Colonic mucosa (tissue), 4 donors: ENCODE measurements around the gene TXNDC8. TPM values are rescaled to one million over a fixed set of nuclear protein-coding genes. Genes with fewer than 3 reads are reported as not detected.

Source experiments
- DNase-seq: peaks from one replicate; pipeline ENCODE4 v3.0.0-alpha.2; 2020
- H3K27ac ChIP-seq: fragments of 200-600 bp; one replicate; pipeline ENCODE4 v1.8.0; 2021
- H3K27me3 ChIP-seq: fragments of 200-600 bp; one replicate; pipeline ENCODE4 v1.8.0; 2021
- H3K36me3 ChIP-seq: fragments of 200-600 bp; one replicate; pipeline ENCODE4 v1.8.0; 2021
- H3K4me1 ChIP-seq: fragments of 200-600 bp; one replicate; pipeline ENCODE4 v1.8.0; 2021; ENCODE audit warnings: mild to moderate bottlenecking
- H3K4me3 ChIP-seq: fragments of 200-600 bp; one replicate; pipeline ENCODE4 v1.8.0; 2021
- H3K9ac ChIP-seq, 2 donors: one replicate each; pipeline ENCODE4 v1.7.0; 2013; ENCODE audit warnings: control low read depth in 2 of 2, low read depth in 2 of 2, low read length in 2 of 2
- H3K9me3 ChIP-seq: fragments of 200-600 bp; one replicate; pipeline ENCODE4 v1.8.0; 2021
- CTCF ChIP-seq: fragments of 200-600 bp; IDR thresholded peaks from one replicate; pipeline ENCODE4 v1.8.0; 2022; ENCODE audit warnings: antibody characterized with exemption, mild to moderate bottlenecking
- intact Hi-C: fragments of 100-400 bp; cut with DNase I; formaldehyde crosslinking; loops from one replicate; pipeline ENCODE4 v1.14.1; 2022
- total RNA-seq, 2 donors: library from RNA; stranded (reverse); fragmentation: NEBNext Ultra II Directional in 1 of 2; extraction: Animal tissue kit (Norgen Biotek cat#: 25700) in 1 of 2; gene quantifications; one replicate each; pipeline ENCODE4 v1.2.1, GENCODE V29; 2021
- donor health status: healthy.
- donor health status: DM: no; HTN: no; CAD: no.
- donor health status: DM: no; HTN: no; CAD: no.

The TXNDC8 gene
- total RNA-seq, 2 donors from 2014 or later, result not detected

- Histone ChIP-seq H3K9ac (no peak overlapping the region), H3K4me1 (no peaks in the 10 kb centered on the region), H3K36me3 (no peaks in the 10 kb centered on the region), H3K27me3 (no peaks in the 10 kb centered on the region), H3K27ac (no peak overlapping the region), H3K9me3 (no peaks in the 10 kb centered on the region), H3K4me3 (no peak overlapping the region)
- TF ChIP-seq CTCF, result no peak
- no peak for DNase-seq
- intact Hi-C loops, result no loop called here
These were observed 8.9 kb downstream of the TXNDC8 start for GRCh38 chr9:110328763-110329162.

- no peaks in the 10 kb centered on the region for H3K36me3 ChIP-seq
- intact Hi-C loops, result no loop called here
- H3K4me1 ChIP-seq, result no peaks in the 10 kb centered on the region
- TF ChIP-seq CTCF, result no peak
- no peaks in the 10 kb centered on the region for H3K27me3 ChIP-seq
- no peaks in the 10 kb centered on the region for H3K9me3 ChIP-seq
- H3K4me3 ChIP-seq, result no peak overlapping the region
- no peak for DNase-seq
- no peak overlapping the region for H3K9ac ChIP-seq
- H3K27ac ChIP-seq, result no peak overlapping the region
These were observed 9.9 kb downstream of the TXNDC8 start for GRCh38 chr9:110327716-110328115.

- Histone ChIP-seq H3K4me3 (no peak overlapping the region), H3K27ac (no peak overlapping the region), H3K9me3 (no peaks in the 10 kb centered on the region), H3K36me3 (no peaks in the 10 kb centered on the region), H3K27me3 (no peaks in the 10 kb centered on the region), H3K4me1 (no peaks in the 10 kb centered on the region), H3K9ac (no peak overlapping the region)
- intact Hi-C loops, result no loop called here
- no peak for TF ChIP-seq CTCF
- no peak for DNase-seq
These were observed 13.8 kb downstream of the TXNDC8 start for GRCh38 chr9:110323818-110324217.

- no peak overlapping the region for H3K9ac ChIP-seq
These were observed 16.8 kb downstream of the TXNDC8 start for GRCh38 chr9:110320651-110321445.

GRCh38 chr9:110319781-110320492 lies 17.7 kb downstream of the TXNDC8 start:
- Histone ChIP-seq H3K27me3 (no peaks in the 10 kb centered on the region), H3K27ac (no peak overlapping the region)
- intact Hi-C loops, result no loop called here

More at GRCh38 chr9:110320651-110321445, 16.8 kb downstream of the TXNDC8 start:
- no peak for DNase-seq
- Histone ChIP-seq H3K9me3 (no peaks in the 10 kb centered on the region), H3K36me3 (no peaks in the 10 kb centered on the region), H3K27ac (no peak overlapping the region), H3K4me1 (no peaks in the 10 kb centered on the region), H3K4me3 (no peak overlapping the region), H3K27me3 (no peaks in the 10 kb centered on the region)
- intact Hi-C loops, result no loop called here
- no peak for TF ChIP-seq CTCF

More at GRCh38 chr9:110319781-110320492, 17.7 kb downstream of the TXNDC8 start:
- Histone ChIP-seq H3K9ac (no peak overlapping the region), H3K4me3 (no peak overlapping the region), H3K9me3 (no peaks in the 10 kb centered on the region), H3K4me1 (no peaks in the 10 kb centered on the region), H3K36me3 (no peaks in the 10 kb centered on the region)
- TF ChIP-seq CTCF, result no peak
- DNase-seq, result no peak
